ENCODE results near the gene CD38. TPM values are rescaled to one million over a fixed set of nuclear protein-coding genes. Genes with fewer than 3 reads are reported as not detected.

The CD38 gene
- total RNA-seq, 1 donor from 2014 or later = 0.34 TPM

DNA sequence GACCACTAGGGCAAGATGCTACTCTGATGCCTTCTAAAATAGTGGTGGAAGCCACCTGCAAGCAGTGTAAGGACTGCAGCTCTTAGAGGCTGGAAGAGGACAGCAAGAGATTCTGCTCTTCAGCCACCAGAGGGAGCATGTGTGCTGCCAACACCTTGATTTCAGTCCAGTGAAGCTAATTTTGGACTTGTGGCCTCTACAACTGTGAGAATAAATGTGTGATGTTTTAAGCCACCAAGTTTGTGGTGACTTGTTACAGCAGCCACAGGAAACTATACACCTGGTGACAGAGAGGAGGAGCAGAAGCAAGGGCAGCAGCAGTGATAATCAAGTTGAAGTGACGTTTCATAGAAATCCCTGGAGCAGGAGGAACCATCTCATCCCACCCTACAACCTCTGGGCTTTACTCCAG, 104.6 kb downstream of the CD38 start:
- TF ChIP-seq, protein P1, sequence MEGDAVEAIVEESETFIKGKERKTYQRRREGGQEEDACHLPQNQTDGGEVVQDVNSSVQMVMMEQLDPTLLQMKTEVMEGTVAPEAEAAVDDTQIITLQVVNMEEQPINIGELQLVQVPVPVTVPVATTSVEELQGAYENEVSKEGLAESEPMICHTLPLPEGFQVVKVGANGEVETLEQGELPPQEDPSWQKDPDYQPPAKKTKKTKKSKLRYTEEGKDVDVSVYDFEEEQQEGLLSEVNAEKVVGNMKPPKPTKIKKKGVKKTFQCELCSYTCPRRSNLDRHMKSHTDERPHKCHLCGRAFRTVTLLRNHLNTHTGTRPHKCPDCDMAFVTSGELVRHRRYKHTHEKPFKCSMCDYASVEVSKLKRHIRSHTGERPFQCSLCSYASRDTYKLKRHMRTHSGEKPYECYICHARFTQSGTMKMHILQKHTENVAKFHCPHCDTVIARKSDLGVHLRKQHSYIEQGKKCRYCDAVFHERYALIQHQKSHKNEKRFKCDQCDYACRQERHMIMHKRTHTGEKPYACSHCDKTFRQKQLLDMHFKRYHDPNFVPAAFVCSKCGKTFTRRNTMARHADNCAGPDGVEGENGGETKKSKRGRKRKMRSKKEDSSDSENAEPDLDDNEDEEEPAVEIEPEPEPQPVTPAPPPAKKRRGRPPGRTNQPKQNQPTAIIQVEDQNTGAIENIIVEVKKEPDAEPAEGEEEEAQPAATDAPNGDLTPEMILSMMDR (conservative IDR thresholded peaks at IDR 0.05) = peak; percentile 94
- Mint-ChIP-seq H3K36me3 (no peaks in the 10 kb centered on the region), H3K27ac (peak overlapping the region; percentile 14), H3K9me3 (peaks cover 7% of the 10 kb centered on the region), H3K27me3 (no peaks in the 10 kb centered on the region), H3K4me3 (no peak overlapping the region), H3K4me1 (ENCODE audit: unreplicated experiment) (peaks cover 7% of the 10 kb centered on the region)
- DNase-seq (ENCODE audit: extremely low spot score, unreplicated experiment) = no peak

DNA sequence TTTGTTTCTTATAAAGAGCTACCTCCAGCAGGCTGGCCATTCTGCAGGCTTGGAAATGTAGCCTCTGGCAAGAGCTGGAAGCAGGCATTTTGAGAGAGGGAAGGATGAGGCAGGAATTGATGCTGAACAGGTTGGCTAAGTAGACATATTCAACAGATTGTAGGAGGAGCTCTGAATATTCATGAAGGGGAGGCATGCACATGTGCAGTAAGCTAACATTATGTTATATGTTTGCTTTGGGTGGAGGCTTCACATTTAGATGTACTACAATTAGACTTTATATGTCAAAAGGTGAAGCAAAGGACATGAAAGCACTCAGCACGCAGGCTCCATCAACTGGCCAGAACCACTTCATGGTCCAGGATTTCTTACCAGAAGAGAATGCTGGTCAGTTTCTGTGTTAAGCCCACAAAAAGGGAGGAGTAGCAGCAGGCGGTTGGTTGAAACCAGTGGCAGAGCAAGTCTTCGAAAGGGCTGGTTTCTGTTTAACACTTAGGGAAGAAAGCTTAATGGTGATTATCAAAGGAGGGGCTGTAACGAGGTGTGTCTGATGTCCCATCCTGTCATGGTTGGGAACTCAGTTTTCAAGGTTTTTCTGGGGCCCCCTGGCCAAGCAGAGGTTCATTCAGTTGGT, 105.6 kb downstream of the CD38 start:
- no peak for DNase-seq (ENCODE audit: extremely low spot score, unreplicated experiment)
- Mint-ChIP-seq H3K9me3 (no peaks in the 10 kb centered on the region), H3K4me1 (ENCODE audit: unreplicated experiment) (peaks cover 7% of the 10 kb centered on the region), H3K36me3 (no peaks in the 10 kb centered on the region), H3K27me3 (no peaks in the 10 kb centered on the region), H3K4me3 (no peak overlapping the region), H3K27ac (no peak overlapping the region)
- TF ChIP-seq, protein P1 (conservative IDR thresholded peaks at IDR 0.05) = no peak

DNA sequence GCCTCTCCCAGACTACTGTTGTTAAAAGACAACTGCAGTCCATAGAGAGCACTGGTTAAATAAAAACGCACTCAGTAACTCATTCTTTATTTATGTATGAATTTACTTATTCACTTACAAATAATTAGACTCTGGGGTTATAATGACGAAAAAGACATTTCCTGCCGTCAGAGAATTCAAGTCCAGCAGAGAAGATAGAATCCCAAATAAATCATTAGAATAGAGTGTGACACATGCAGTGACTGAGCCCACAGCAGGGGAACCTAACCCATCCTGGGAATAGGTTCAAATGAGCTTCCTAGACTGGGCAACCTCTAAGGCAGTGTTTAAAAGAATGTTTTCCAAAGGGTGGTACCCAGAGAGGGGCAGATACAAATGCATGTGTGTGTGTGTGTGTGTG, 106.5 kb downstream of the CD38 start:
- TF ChIP-seq, protein P1 (conservative IDR thresholded peaks at IDR 0.05) = no peak
- peaks cover 7% of the 10 kb centered on the region for H3K4me1 Mint-ChIP-seq (ENCODE audit: unreplicated experiment)
- H3K27me3 Mint-ChIP-seq = no peaks in the 10 kb centered on the region
- H3K9me3 Mint-ChIP-seq = no peaks in the 10 kb centered on the region
- no peak for DNase-seq (ENCODE audit: extremely low spot score, unreplicated experiment)
- H3K27ac Mint-ChIP-seq = no peak overlapping the region
- no peak overlapping the region for H3K4me3 Mint-ChIP-seq
- H3K36me3 Mint-ChIP-seq = no peaks in the 10 kb centered on the region

DNA sequence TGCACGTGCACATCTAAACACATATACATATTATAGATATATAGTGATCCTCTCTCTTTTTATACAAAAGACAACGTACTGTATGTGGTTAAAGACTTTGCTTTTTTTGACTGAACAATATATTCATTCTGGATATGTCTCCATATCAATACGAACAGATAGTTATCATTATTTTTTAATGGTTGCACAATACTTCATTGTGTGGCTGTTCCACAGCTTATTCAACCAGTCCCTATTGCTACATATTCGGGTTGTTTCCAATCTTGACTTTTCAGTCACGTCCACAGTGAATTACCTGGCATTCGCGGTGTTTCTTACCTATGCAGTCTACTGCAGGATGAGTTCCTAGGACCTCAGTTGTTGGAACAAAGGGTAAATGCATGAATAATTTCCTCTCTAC, 107.3 kb downstream of the CD38 start:
- Mint-ChIP-seq H3K27me3 (no peaks in the 10 kb centered on the region), H3K4me3 (no peak overlapping the region), H3K36me3 (no peaks in the 10 kb centered on the region), H3K9me3 (no peaks in the 10 kb centered on the region), H3K4me1 (ENCODE audit: unreplicated experiment) (peaks cover 8% of the 10 kb centered on the region), H3K27ac (no peak overlapping the region)
- TF ChIP-seq, protein P1 (conservative IDR thresholded peaks at IDR 0.05) = no peak
- no peak for DNase-seq (ENCODE audit: extremely low spot score, unreplicated experiment)

DNA sequence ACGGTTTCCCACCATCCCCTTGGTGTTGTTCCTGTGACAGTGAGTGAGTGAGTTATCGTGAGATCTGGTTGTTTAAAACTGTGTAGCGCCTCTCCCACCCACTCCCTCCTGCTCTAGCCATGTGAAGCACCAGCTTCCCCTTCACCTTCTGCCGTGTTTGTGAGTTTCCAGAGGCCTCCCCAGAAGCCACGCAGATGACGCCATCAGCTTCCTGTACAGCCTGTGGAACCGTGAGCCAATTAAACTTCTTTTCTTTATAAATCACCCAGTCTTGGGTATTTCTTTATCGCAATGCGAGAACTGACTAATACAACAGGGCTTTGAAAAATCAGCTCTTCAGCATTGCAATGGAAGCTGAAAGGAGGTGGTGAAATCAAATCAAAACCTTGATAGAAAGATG, 110.4 kb downstream of the CD38 start:
- Mint-ChIP-seq H3K9me3 (no peaks in the 10 kb centered on the region), H3K36me3 (no peaks in the 10 kb centered on the region), H3K27ac (no peak overlapping the region), H3K4me3 (no peak overlapping the region), H3K27me3 (no peaks in the 10 kb centered on the region), H3K4me1 (ENCODE audit: unreplicated experiment) (peaks cover 19% of the 10 kb centered on the region)
- TF ChIP-seq, protein P1 (conservative IDR thresholded peaks at IDR 0.05) = no peak
- DNase-seq (ENCODE audit: extremely low spot score, unreplicated experiment) = no peak

Measured in type B pancreatic cell (in vitro differentiated cells).